Astrocyte (in vitro differentiated cells and primary cell): ENCODE measurements around the gene RTTN. TPM values are rescaled to one million over a fixed set of nuclear protein-coding genes. Genes with fewer than 3 reads are reported as not detected.

Experiments used
- DNase-seq: peaks from one replicate; pipeline ENCODE4 v3.0.0-alpha.2; 2010; ENCODE audit warnings: low read depth
- FAIRE-seq: peaks from 2 replicates; lab custom pipeline; 2011; peaks lifted over from hg19 to GRCh38; lab: Jason Lieb, UNC
- H2AFZ ChIP-seq: 2 replicates; pipeline ENCODE4 v1.6.0; 2012; ENCODE audit warnings: low read depth, low read length, inconsistent platforms
- H3K27ac ChIP-seq: 2 replicates; pipeline ENCODE4 v1.5.1; 2011; ENCODE audit warnings: low read depth, low read length, inconsistent platforms
- H3K27me3 ChIP-seq: 2 replicates; pipeline ENCODE4 v1.6.0; 2011; ENCODE audit warnings: low read length, inconsistent platforms; ENCODE audit not compliant: insufficient read depth
- H3K36me3 ChIP-seq: 2 replicates; pipeline ENCODE4 v1.5.1; 2011; ENCODE audit warnings: low read length, inconsistent platforms; ENCODE audit not compliant: insufficient read depth
- H3K4me1 ChIP-seq: 2 replicates; pipeline ENCODE4 v1.5.1; 2011; ENCODE audit warnings: low read length, inconsistent platforms; ENCODE audit not compliant: insufficient read depth
- H3K4me2 ChIP-seq: 2 replicates; pipeline ENCODE4 v1.6.0; 2012; ENCODE audit warnings: low read length, inconsistent platforms
- H3K4me3 ChIP-seq: 2 replicates; pipeline ENCODE4 v1.5.1; 2011; ENCODE audit warnings: low read depth, mild to moderate bottlenecking, low read length, inconsistent platforms; ENCODE audit not compliant: insufficient read depth
- H3K79me2 ChIP-seq: 2 replicates; pipeline ENCODE4 v1.6.0; 2012; ENCODE audit warnings: mild to moderate bottlenecking, low read length, inconsistent platforms; ENCODE audit not compliant: insufficient read depth
- H3K9ac ChIP-seq: 2 replicates; pipeline ENCODE4 v1.6.0; 2012; ENCODE audit warnings: mild to moderate bottlenecking, low read length, inconsistent platforms
- H3K9me3 ChIP-seq: 2 replicates; pipeline ENCODE4 v1.5.1; 2012; ENCODE audit warnings: low read depth, mild to moderate bottlenecking, low read length, inconsistent platforms; ENCODE audit not compliant: insufficient read depth
- H4K20me1 ChIP-seq: 2 replicates; pipeline ENCODE4 v1.6.0; 2012; ENCODE audit warnings: low read length, inconsistent platforms; ENCODE audit not compliant: insufficient read depth
- H3K27ac Mint-ChIP-seq: one replicate; pipeline ENCODE4 v1.8.0; 2021; ENCODE audit warnings: mild to moderate bottlenecking, mixed read lengths; ENCODE audit not compliant: unreplicated experiment
- H3K27me3 Mint-ChIP-seq: one replicate; pipeline ENCODE4 v1.8.0; 2021; ENCODE audit warnings: low read depth, mixed read lengths; ENCODE audit not compliant: unreplicated experiment
- H3K36me3 Mint-ChIP-seq: one replicate; pipeline ENCODE4 v1.8.0; 2021; ENCODE audit warnings: low read depth, mixed read lengths; ENCODE audit not compliant: unreplicated experiment
- H3K4me1 Mint-ChIP-seq: one replicate; pipeline ENCODE4 v1.8.0; 2021; ENCODE audit warnings: low read depth, mixed read lengths; ENCODE audit not compliant: unreplicated experiment
- H3K4me3 Mint-ChIP-seq: one replicate; pipeline ENCODE4 v1.8.0; 2021; ENCODE audit warnings: mild to moderate bottlenecking, moderate library complexity, mixed read lengths; ENCODE audit not compliant: unreplicated experiment
- H3K9me3 Mint-ChIP-seq: one replicate; pipeline ENCODE4 v1.8.0; 2021; ENCODE audit warnings: mild to moderate bottlenecking, mixed read lengths; ENCODE audit not compliant: unreplicated experiment
- CTCF ChIP-seq: IDR thresholded peaks from 2 replicates; pipeline ENCODE4 v1.5.1; 2011; ENCODE audit warnings: low read depth, mild to moderate bottlenecking, inconsistent platforms, low read length, moderate library complexity; ENCODE audit not compliant: insufficient read depth
- EZH2 ChIP-seq: IDR thresholded peaks from 2 replicates; pipeline ENCODE4 v1.6.1; 2012; ENCODE audit warnings: mild to moderate bottlenecking, low read length, inconsistent platforms; ENCODE audit not compliant: insufficient read depth
- total RNA-seq: library from RNA; stranded (reverse); gene quantifications from 2 replicates; pipeline ENCODE4 v1.2.1, GENCODE V29; 2021

The RTTN gene
- total RNA-seq, 1 donor from 2014 or later = 6.3 TPM

- Histone ChIP-seq H3K4me2 (no peak overlapping the region), H3K4me3 (no peak overlapping the region), H3K79me2 (no peaks in the 10 kb centered on the region), H4K20me1 (no peaks in the 10 kb centered on the region), H3K27me3 (no peaks in the 10 kb centered on the region), H3K9ac (no peak overlapping the region), H3K4me1 (peaks cover 14% of the 10 kb centered on the region), H3K36me3 (no peaks in the 10 kb centered on the region), H3K9me3 (peaks cover 3% of the 10 kb centered on the region), H2AFZ (no peak overlapping the region), H3K27ac (no peak overlapping the region)
- Mint-ChIP-seq H3K4me1 (peaks cover 13% of the 10 kb centered on the region), H3K4me3 (no peak overlapping the region), H3K9me3 (peaks cover 5% of the 10 kb centered on the region), H3K27me3 (peaks cover 3% of the 10 kb centered on the region), H3K36me3 (no peaks in the 10 kb centered on the region), H3K27ac (no peak overlapping the region)
- FAIRE-seq = no peak
- no peak for DNase-seq
- no peak for TF ChIP-seq CTCF
- TF ChIP-seq EZH2 = no peak
Observed at GRCh38 chr18:70232261-70232660, 26.8 kb upstream of the RTTN start.

GRCh38 chr18:70229639-70230038 is 24.2 kb upstream of the RTTN start:
- Histone ChIP-seq H3K4me1 (peaks cover 8% of the 10 kb centered on the region), H3K9ac (no peak overlapping the region), H3K36me3 (no peaks in the 10 kb centered on the region), H4K20me1 (no peaks in the 10 kb centered on the region), H2AFZ (no peak overlapping the region), H3K79me2 (no peaks in the 10 kb centered on the region), H3K27me3 (no peaks in the 10 kb centered on the region), H3K4me2 (no peak overlapping the region), H3K27ac (no peak overlapping the region), H3K9me3 (peaks cover 6% of the 10 kb centered on the region), H3K4me3 (no peak overlapping the region)
- Mint-ChIP-seq H3K27me3 (peaks cover 6% of the 10 kb centered on the region), H3K27ac (no peak overlapping the region), H3K4me1 (peaks cover 7% of the 10 kb centered on the region), H3K9me3 (peaks cover 6% of the 10 kb centered on the region), H3K36me3 (no peaks in the 10 kb centered on the region), H3K4me3 (no peak overlapping the region)
- no peak for DNase-seq
- TF ChIP-seq EZH2 (no peak), CTCF (no peak)
- no peak for FAIRE-seq

- H3K4me2 ChIP-seq = no peak overlapping the region
- Mint-ChIP-seq H3K27me3 (peaks cover 7% of the 10 kb centered on the region), H3K27ac (no peak overlapping the region), H3K4me3 (no peak overlapping the region), H3K4me1 (no peaks in the 10 kb centered on the region), H3K9me3 (peaks cover 6% of the 10 kb centered on the region), H3K36me3 (peaks cover 1% of the 10 kb centered on the region)
- H4K20me1 ChIP-seq = no peaks in the 10 kb centered on the region
- H3K4me3 ChIP-seq = no peak overlapping the region
- no peaks in the 10 kb centered on the region for H3K79me2 ChIP-seq
- DNase-seq (no peak), FAIRE-seq (no peak)
- TF ChIP-seq EZH2 (no peak), CTCF (no peak)
- no peaks in the 10 kb centered on the region for H3K36me3 ChIP-seq
- H3K9ac ChIP-seq = no peak overlapping the region
- H3K27me3 ChIP-seq = no peaks in the 10 kb centered on the region
- H2AFZ ChIP-seq = no peak overlapping the region
- H3K27ac ChIP-seq = no peak overlapping the region
- peaks cover 6% of the 10 kb centered on the region for H3K9me3 ChIP-seq
- H3K4me1 ChIP-seq = no peaks in the 10 kb centered on the region
Observed at GRCh38 chr18:70228536-70228935, 23.0 kb upstream of the RTTN start.
